HG03045 (cell line): ENCODE measurements around the gene RNU7-1.

ENCODE experiments used
- ATAC-seq: cut with Tn5 transposase; IDR thresholded peaks from one replicate; pipeline ENCODE4 v1.9.1; 2021; ENCODE audit warnings: mild to moderate bottlenecking, moderate library complexity; ENCODE audit not compliant: unreplicated experiment

Gene RNU7-1

GRCh38 chr12:6963016-6963731, 19.6 kb downstream of the RNU7-1 start:
- no peak for ATAC-seq

GRCh38 chr12:6963791-6964413, 20.3 kb downstream of the RNU7-1 start:
- no peak for ATAC-seq

- no peak for ATAC-seq
Observed at GRCh38 chr12:6964605-6965025, 21.0 kb downstream of the RNU7-1 start.

- ATAC-seq, result peak; percentile 40
Observed at GRCh38 chr12:6965026-6965661, 21.5 kb downstream of the RNU7-1 start.

GRCh38 chr12:6965714-6966113, 22.1 kb downstream of the RNU7-1 start:
- ATAC-seq, result no peak

GRCh38 chr12:6966351-6966750, 22.7 kb downstream of the RNU7-1 start:
- ATAC-seq, result no peak

- no peak for ATAC-seq
Observed at GRCh38 chr12:6967651-6968100, 24.1 kb downstream of the RNU7-1 start.

GRCh38 chr12:6968426-6968825, 24.8 kb downstream of the RNU7-1 start:
- ATAC-seq, result no peak

GRCh38 chr12:6970096-6970527, 26.5 kb downstream of the RNU7-1 start:
- ATAC-seq, result no peak

GRCh38 chr12:6974180-6974579, 30.6 kb downstream of the RNU7-1 start:
- no peak for ATAC-seq

- ATAC-seq, result no peak
Observed at GRCh38 chr12:6975297-6976032, 31.8 kb downstream of the RNU7-1 start.

- ATAC-seq, result no peak
Observed at GRCh38 chr12:6977653-6978052, 34.0 kb downstream of the RNU7-1 start.

GRCh38 chr12:6978188-6978587, 34.6 kb downstream of the RNU7-1 start:
- ATAC-seq, result no peak

- no peak for ATAC-seq
Observed at GRCh38 chr12:6978611-6979011, 35.0 kb downstream of the RNU7-1 start.

- ATAC-seq, result no peak
Observed at GRCh38 chr12:6979021-6979420, 35.4 kb downstream of the RNU7-1 start.

- ATAC-seq, result no peak
Observed at GRCh38 chr12:6979453-6979852, 35.8 kb downstream of the RNU7-1 start.

- ATAC-seq, result no peak
Observed at GRCh38 chr12:6980075-6980474, 36.5 kb downstream of the RNU7-1 start.

GRCh38 chr12:6980740-6981139, 37.1 kb downstream of the RNU7-1 start:
- no peak for ATAC-seq

- ATAC-seq, result no peak
Observed at GRCh38 chr12:6981152-6982052, 37.8 kb downstream of the RNU7-1 start.

GRCh38 chr12:6982532-6982931, 38.9 kb downstream of the RNU7-1 start:
- ATAC-seq, result no peak
